Stimulated activated CD4-positive, alpha-beta T cell treated with anti-CD3 and anti-CD28 coated beads, Interleukin-2, amount 100 ng/mL, for 48 hours (primary cell): ENCODE data around the gene CDHR2.

Source experiments
- DNase-seq, 2 donors: peaks; one replicate each; pipeline ENCODE4 v3.0.0-alpha.2; 2020

CDHR2 gene

GRCh38 chr5:176548967-176549444 is at the start of gene CDHR2:
Gene CDHR2 (plus strand): TSS chr5:176549342. CDS start chr5:176565353, 16,011 bp downstream.
- no peak for DNase-seq

GRCh38 chr5:176500511-176500910 is 48.6 kb upstream of the CDHR2 start:
- no peak for DNase-seq

GRCh38 chr5:176501333-176501732 is 47.8 kb upstream of the CDHR2 start:
- DNase-seq = no peak

- no peak for DNase-seq
Observed at GRCh38 chr5:176503496-176503895, 45.6 kb upstream of the CDHR2 start.

- DNase-seq = no peak
Observed at GRCh38 chr5:176507911-176508310, 41.2 kb upstream of the CDHR2 start.

GRCh38 chr5:176508603-176509002 is 40.5 kb upstream of the CDHR2 start:
- DNase-seq = no peak

GRCh38 chr5:176513788-176514187 is 35.4 kb upstream of the CDHR2 start:
- no peak for DNase-seq

GRCh38 chr5:176514244-176514950 is 34.7 kb upstream of the CDHR2 start:
- DNase-seq = no peak

- DNase-seq = no peak
Observed at GRCh38 chr5:176515396-176515795, 33.7 kb upstream of the CDHR2 start.

GRCh38 chr5:176517053-176517661 is 32.0 kb upstream of the CDHR2 start:
- DNase-seq = no peak

- DNase-seq = no peak
Observed at GRCh38 chr5:176519810-176520720, 29.1 kb upstream of the CDHR2 start.

- no peak for DNase-seq
Observed at GRCh38 chr5:176521286-176521685, 27.9 kb upstream of the CDHR2 start.

GRCh38 chr5:176521699-176522263 is 27.4 kb upstream of the CDHR2 start:
- no peak for DNase-seq

GRCh38 chr5:176524138-176524537 is 25.0 kb upstream of the CDHR2 start:
- DNase-seq = no peak

- DNase-seq = no peak
Observed at GRCh38 chr5:176524987-176525386, 24.2 kb upstream of the CDHR2 start.

GRCh38 chr5:176525677-176526076 is 23.5 kb upstream of the CDHR2 start:
- no peak for DNase-seq

GRCh38 chr5:176526462-176526861 is 22.7 kb upstream of the CDHR2 start:
- DNase-seq = no peak

- no peak for DNase-seq
Observed at GRCh38 chr5:176527246-176528222, 21.6 kb upstream of the CDHR2 start.

- DNase-seq = no peak
Observed at GRCh38 chr5:176528301-176528700, 20.8 kb upstream of the CDHR2 start.

GRCh38 chr5:176528761-176529115 is 20.4 kb upstream of the CDHR2 start:
- no peak for DNase-seq

- no peak for DNase-seq
Observed at GRCh38 chr5:176529116-176529740, 19.9 kb upstream of the CDHR2 start.

- DNase-seq = no peak
Observed at GRCh38 chr5:176529741-176530141, 19.4 kb upstream of the CDHR2 start.
